Parathyroid adenoma (tissue), 2 donors: Measurements from ENCODE around the gene SHISA6.

Experiments
- H2AFZ ChIP-seq: fragments of 300-600 bp; sonication (generic); one replicate; pipeline ENCODE4 v1.7.0; 2017; ENCODE audit warnings: antibody characterized with exemption, mild to moderate bottlenecking
- H3K27ac ChIP-seq: fragments of 300-600 bp; sonication (generic); one replicate; pipeline ENCODE4 v1.7.0; 2017
- H3K27me3 ChIP-seq: fragments of 300-600 bp; sonication (generic); one replicate; pipeline ENCODE4 v1.7.0; 2017; ENCODE audit warnings: low read length; ENCODE audit not compliant: control insufficient read depth, insufficient read depth
- H3K36me3 ChIP-seq: fragments of 300-600 bp; sonication (generic); one replicate; pipeline ENCODE4 v1.7.0; 2017; ENCODE audit warnings: low read length; ENCODE audit not compliant: control insufficient read depth, insufficient read depth
- H3K4me1 ChIP-seq: fragments of 300-600 bp; sonication (generic); one replicate; pipeline ENCODE4 v1.7.0; 2017; ENCODE audit warnings: control low read depth
- H3K4me2 ChIP-seq: fragments of 300-600 bp; sonication (generic); one replicate; pipeline ENCODE4 v1.7.0; 2017; ENCODE audit warnings: low read length
- H3K4me3 ChIP-seq: fragments of 300-600 bp; sonication (generic); one replicate; pipeline ENCODE4 v1.7.0; 2017; ENCODE audit warnings: low read depth, low read length
- H3K79me2 ChIP-seq: fragments of 300-600 bp; sonication (generic); one replicate; pipeline ENCODE4 v1.7.0; 2017; ENCODE audit warnings: control low read depth
- H3K9ac ChIP-seq: fragments of 300-600 bp; sonication (generic); one replicate; pipeline ENCODE4 v1.7.0; 2017; ENCODE audit warnings: mild to moderate bottlenecking
- H3K9me3 ChIP-seq: fragments of 300-600 bp; sonication (generic); one replicate; pipeline ENCODE4 v1.7.0; 2017; ENCODE audit warnings: low read length; ENCODE audit not compliant: control insufficient read depth
- CTCF ChIP-seq: fragments of 300-600 bp; sonication (generic); IDR thresholded peaks from one replicate; pipeline ENCODE4 v1.7.0; 2017; ENCODE audit warnings: antibody characterized with exemption, mild to moderate bottlenecking
- donor health status: primary hyperparathyroidism.

Gene SHISA6

GRCh38 chr17:11404431-11405276 lies 163.6 kb downstream of the SHISA6 start:
- no peak overlapping the region for H3K4me2 ChIP-seq
- no peaks in the 10 kb centered on the region for H3K79me2 ChIP-seq
- no peak for TF ChIP-seq CTCF
- peak overlapping the region; percentile 30 for H3K27ac ChIP-seq
- no peaks in the 10 kb centered on the region for H3K9me3 ChIP-seq
- peak overlapping the region; percentile 61 for H2AFZ ChIP-seq
- no peaks in the 10 kb centered on the region for H3K27me3 ChIP-seq
- H3K4me1 ChIP-seq, result peaks cover 12% of the 10 kb centered on the region
- H3K4me3 ChIP-seq, result no peak overlapping the region
- H3K9ac ChIP-seq, result no peak overlapping the region
- H3K36me3 ChIP-seq, result no peaks in the 10 kb centered on the region

GRCh38 chr17:11406716-11407115 lies 165.7 kb downstream of the SHISA6 start:
- Histone ChIP-seq H3K4me1 (peaks cover 12% of the 10 kb centered on the region), H3K79me2 (no peaks in the 10 kb centered on the region), H3K36me3 (no peaks in the 10 kb centered on the region), H2AFZ (no peak overlapping the region), H3K4me2 (no peak overlapping the region), H3K9ac (no peak overlapping the region), H3K27ac (no peak overlapping the region), H3K4me3 (no peak overlapping the region), H3K9me3 (no peaks in the 10 kb centered on the region), H3K27me3 (no peaks in the 10 kb centered on the region)
- no peak for TF ChIP-seq CTCF

- no peaks in the 10 kb centered on the region for H3K27me3 ChIP-seq
- peaks cover 6% of the 10 kb centered on the region for H3K4me1 ChIP-seq
- no peaks in the 10 kb centered on the region for H3K9me3 ChIP-seq
- no peak overlapping the region for H3K27ac ChIP-seq
- H3K79me2 ChIP-seq, result no peaks in the 10 kb centered on the region
- H3K9ac ChIP-seq, result no peak overlapping the region
- H2AFZ ChIP-seq, result no peak overlapping the region
- H3K36me3 ChIP-seq, result no peaks in the 10 kb centered on the region
- TF ChIP-seq CTCF, result no peak
- no peak overlapping the region for H3K4me3 ChIP-seq
- no peak overlapping the region for H3K4me2 ChIP-seq
Observed at GRCh38 chr17:11412654-11413053, 171.6 kb downstream of the SHISA6 start.

- Histone ChIP-seq H3K79me2 (no peaks in the 10 kb centered on the region), H3K9me3 (no peaks in the 10 kb centered on the region), H3K4me3 (no peak overlapping the region), H3K4me2 (no peak overlapping the region), H3K9ac (no peak overlapping the region), H3K27ac (no peak overlapping the region), H3K4me1 (peaks cover 44% of the 10 kb centered on the region), H3K36me3 (no peaks in the 10 kb centered on the region), H3K27me3 (no peaks in the 10 kb centered on the region), H2AFZ (no peak overlapping the region)
- no peak for TF ChIP-seq CTCF
Observed at GRCh38 chr17:11418342-11418741, 177.3 kb downstream of the SHISA6 start.

GRCh38 chr17:11430751-11431150 lies 189.7 kb downstream of the SHISA6 start:
- Histone ChIP-seq H2AFZ (no peak overlapping the region), H3K4me2 (no peak overlapping the region), H3K4me1 (no peaks in the 10 kb centered on the region), H3K36me3 (no peaks in the 10 kb centered on the region), H3K9ac (no peak overlapping the region), H3K4me3 (no peak overlapping the region), H3K79me2 (no peaks in the 10 kb centered on the region), H3K27ac (no peak overlapping the region), H3K27me3 (no peaks in the 10 kb centered on the region), H3K9me3 (no peaks in the 10 kb centered on the region)
- no peak for TF ChIP-seq CTCF
